ENCODE results near the gene GANC.

Gene GANC

GRCh38 chr15:42392309-42393024, 119.5 kb downstream of the GANC start:
- ATAC-seq (ENCODE audit: insufficient read depth, low read depth) (no peak), DNase-seq (no peak)
- Histone ChIP-seq H3K4me2 (ENCODE audit: insufficient read depth, low read length) (no peak overlapping the region), H3K9ac (ENCODE audit: low read depth, low read length) (no peak overlapping the region), H3K36me3 (ENCODE audit: insufficient read depth, low read length) (no peaks in the 10 kb centered on the region), H4K20me1 (ENCODE audit: insufficient read depth, low read length) (no peaks in the 10 kb centered on the region), H3K27me3 (ENCODE audit: insufficient read depth, low read length, poor library complexity) (no peaks in the 10 kb centered on the region), H3K9me3 (ENCODE audit: insufficient read depth, low read length, severe bottlenecking) (no peaks in the 10 kb centered on the region), H3K27ac (ENCODE audit: low read length) (no peak overlapping the region), H2AFZ (ENCODE audit: low read depth, low read length) (no peak overlapping the region), H3K79me2 (ENCODE audit: insufficient read depth, low read length) (no peaks in the 10 kb centered on the region), H3K4me1 (ENCODE audit: insufficient read depth, low read length) (no peaks in the 10 kb centered on the region), H3K4me3 (ENCODE audit: low read depth in 1 of 2, low read length in 2 of 2) (no peak overlapping the region)
- TF ChIP-seq CTCF (IDR thresholded peaks at IDR 0.05; ENCODE audit: borderline replicate concordance, extremely low read depth, low read length, poor library complexity, severe bottlenecking): no peak
- no peak for TF ChIP-seq EZH2 (IDR thresholded peaks at IDR 0.05; ENCODE audit: borderline replicate concordance, low read depth, low read length, severe bottlenecking)

GRCh38 chr15:42394106-42394505, 121.1 kb downstream of the GANC start:
- Histone ChIP-seq H3K4me1 (ENCODE audit: insufficient read depth, low read length) (no peaks in the 10 kb centered on the region), H2AFZ (ENCODE audit: low read depth, low read length) (no peak overlapping the region), H3K9ac (ENCODE audit: low read depth, low read length) (no peak overlapping the region), H3K27ac (ENCODE audit: low read length) (no peak overlapping the region), H3K79me2 (ENCODE audit: insufficient read depth, low read length) (no peaks in the 10 kb centered on the region), H3K27me3 (ENCODE audit: insufficient read depth, low read length, poor library complexity) (no peaks in the 10 kb centered on the region), H3K4me3 (ENCODE audit: low read depth in 1 of 2, low read length in 2 of 2) (no peak overlapping the region), H3K4me2 (ENCODE audit: insufficient read depth, low read length) (no peak overlapping the region), H3K36me3 (ENCODE audit: insufficient read depth, low read length) (no peaks in the 10 kb centered on the region), H3K9me3 (ENCODE audit: insufficient read depth, low read length, severe bottlenecking) (no peaks in the 10 kb centered on the region), H4K20me1 (ENCODE audit: insufficient read depth, low read length) (no peaks in the 10 kb centered on the region)
- ATAC-seq (ENCODE audit: insufficient read depth, low read depth) (no peak), DNase-seq (no peak)
- TF ChIP-seq CTCF (IDR thresholded peaks at IDR 0.05; ENCODE audit: borderline replicate concordance, extremely low read depth, low read length, poor library complexity, severe bottlenecking) (no peak), EZH2 (IDR thresholded peaks at IDR 0.05; ENCODE audit: borderline replicate concordance, low read depth, low read length, severe bottlenecking) (no peak)

- H3K79me2 ChIP-seq (ENCODE audit: insufficient read depth, low read length): no peaks in the 10 kb centered on the region
- no peaks in the 10 kb centered on the region for H3K9me3 ChIP-seq (ENCODE audit: insufficient read depth, low read length, severe bottlenecking)
- no peaks in the 10 kb centered on the region for H3K4me1 ChIP-seq (ENCODE audit: insufficient read depth, low read length)
- no peak overlapping the region for H2AFZ ChIP-seq (ENCODE audit: low read depth, low read length)
- no peak overlapping the region for H3K4me2 ChIP-seq (ENCODE audit: insufficient read depth, low read length)
- TF ChIP-seq EZH2 (IDR thresholded peaks at IDR 0.05; ENCODE audit: borderline replicate concordance, low read depth, low read length, severe bottlenecking): no peak
- no peak for TF ChIP-seq CTCF (IDR thresholded peaks at IDR 0.05; ENCODE audit: borderline replicate concordance, extremely low read depth, low read length, poor library complexity, severe bottlenecking)
- H3K36me3 ChIP-seq (ENCODE audit: insufficient read depth, low read length): no peaks in the 10 kb centered on the region
- no peak overlapping the region for H3K27ac ChIP-seq (ENCODE audit: low read length)
- ATAC-seq (ENCODE audit: insufficient read depth, low read depth) (no peak), DNase-seq (no peak)
- no peak overlapping the region for H3K4me3 ChIP-seq (ENCODE audit: low read depth in 1 of 2, low read length in 2 of 2)
- no peaks in the 10 kb centered on the region for H3K27me3 ChIP-seq (ENCODE audit: insufficient read depth, low read length, poor library complexity)
- no peaks in the 10 kb centered on the region for H4K20me1 ChIP-seq (ENCODE audit: insufficient read depth, low read length)
- no peak overlapping the region for H3K9ac ChIP-seq (ENCODE audit: low read depth, low read length)
These were observed 122.8 kb downstream of the GANC start for GRCh38 chr15:42395838-42396237.

All from DND-41 (cell line).